Peyer's patch (tissue), 4 donors: ENCODE results near the gene RNF13. TPM values are rescaled to one million over a fixed set of nuclear protein-coding genes. Genes with fewer than 3 reads are reported as not detected.

Experiments
- DNase-seq, 3 donors: peaks; one replicate each; pipeline ENCODE4 v3.0.0-alpha.2; 2017 to 2019
- H3K27ac ChIP-seq, 4 donors: fragments of 200-600 bp; sonication (generic); one replicate each; pipeline ENCODE4 v1.5.1; 2016 to 2019
- H3K27me3 ChIP-seq, 2 donors: fragments of 200-600 bp; sonication (generic); one replicate each; pipeline ENCODE4 v1.5.1; 2019
- H3K36me3 ChIP-seq, 3 donors: fragments of 200-600 bp; sonication (generic); one replicate each; pipeline ENCODE4 v1.5.1; 2016 to 2019
- H3K4me1 ChIP-seq, 4 donors: fragments of 200-600 bp; sonication (generic); one replicate each; pipeline ENCODE4 v1.5.1; 2016 to 2019
- H3K4me3 ChIP-seq, 4 donors: fragments of 200-600 bp; sonication (generic); 1 replicate in 3 of 4; 2 replicates in 1 of 4; pipeline ENCODE4 v1.5.1; 2016 to 2019; ENCODE audit warnings: mild to moderate bottlenecking in 1 of 4
- H3K9me3 ChIP-seq, 4 donors: fragments of 200-600 bp; sonication (generic); one replicate each; pipeline ENCODE4 v1.5.1; 2016 to 2019; ENCODE audit warnings: mild to moderate bottlenecking in 1 of 4
- POLR2A ChIP-seq, 2 donors: fragments of 450-650 bp; IDR thresholded peaks; one replicate each; pipeline ENCODE4 v1.5.1; 2017; ENCODE audit warnings: antibody characterized with exemption in 2 of 2, mild to moderate bottlenecking in 2 of 2, moderate library complexity in 2 of 2
- total RNA-seq, 4 donors: library from RNA; depleted of rRNA; stranded (reverse); fragments of >200 nt; gene quantifications; one replicate each; pipeline ENCODE4 v1.1.0, GENCODE V29; 2016
- TF ChIP-seq, protein P1 (sequence below), 6 experiments: fragments of 450-650 bp in 4 of 6; fragments of 200-600 bp in 2 of 6; sonication (generic) in 1 of 6; IDR thresholded peaks; one replicate each; pipeline ENCODE4 v1.5.1; 2017 to 2019; ENCODE audit warnings: antibody characterized with exemption in 6 of 6, mild to moderate bottlenecking in 3 of 6, moderate library complexity in 1 of 6

Gene RNF13
- total RNA-seq, 4 donors from 2014 or later = 35.0 to 74.3 (median 58.1) TPM

DNA sequence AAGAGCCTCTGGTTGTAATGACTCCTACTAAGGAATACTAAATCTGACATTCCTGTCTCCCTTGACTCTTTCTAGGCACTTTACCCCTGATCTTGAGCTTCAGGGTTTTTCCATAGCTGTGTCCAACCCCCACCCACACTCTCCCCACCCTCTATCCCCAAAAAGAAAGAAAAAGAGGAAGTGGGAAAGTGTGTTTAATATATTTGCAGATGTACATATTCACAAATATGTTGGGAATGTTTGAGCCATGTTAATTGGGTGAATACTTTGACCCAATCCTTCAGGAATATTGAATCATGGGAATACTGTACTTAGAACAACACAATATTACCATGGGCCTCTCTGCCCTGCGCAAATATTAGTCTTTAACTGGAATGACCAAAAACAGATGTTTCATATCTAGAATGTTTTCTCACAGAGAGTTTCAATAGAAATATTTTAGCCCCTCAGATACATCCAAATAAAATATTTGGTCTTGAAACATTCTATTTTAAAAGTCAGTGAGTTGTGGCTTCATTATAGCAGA lies 177.5 kb downstream of the RNF13 start:
- DNase-seq = no peak
- H3K4me3 ChIP-seq = no peak overlapping the region

DNA sequence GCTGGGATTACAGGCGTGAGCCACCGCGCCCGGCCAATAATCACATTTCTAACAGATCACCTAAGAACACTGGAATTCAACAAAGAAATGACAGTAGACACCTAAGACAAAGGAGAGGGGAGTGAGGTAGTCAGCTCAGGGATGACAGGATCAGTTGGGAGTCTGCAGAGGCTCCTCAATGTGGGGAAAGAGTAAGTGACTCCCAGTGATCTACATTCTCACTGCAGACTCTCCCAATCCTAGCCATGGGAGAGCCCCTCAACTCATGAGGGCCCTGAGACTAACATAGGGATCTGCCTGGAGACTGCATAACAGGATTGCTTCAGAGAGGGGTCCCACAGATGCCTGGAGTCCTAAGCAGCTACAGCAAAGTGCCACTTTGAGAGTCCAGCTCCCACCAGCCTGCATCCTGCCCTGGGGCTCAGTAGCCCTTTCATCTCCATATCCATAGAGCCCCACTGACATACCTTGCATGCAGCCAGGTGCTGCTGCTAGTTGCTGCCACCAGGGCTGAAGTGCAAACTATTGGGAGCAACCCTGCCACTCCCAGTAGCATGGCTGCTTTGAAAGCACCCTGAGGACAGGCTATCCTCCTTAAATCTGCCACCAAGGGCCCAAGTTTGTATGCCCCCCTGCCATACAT lies 179.5 kb downstream of the RNF13 start:
- TF ChIP-seq, protein P1, sequence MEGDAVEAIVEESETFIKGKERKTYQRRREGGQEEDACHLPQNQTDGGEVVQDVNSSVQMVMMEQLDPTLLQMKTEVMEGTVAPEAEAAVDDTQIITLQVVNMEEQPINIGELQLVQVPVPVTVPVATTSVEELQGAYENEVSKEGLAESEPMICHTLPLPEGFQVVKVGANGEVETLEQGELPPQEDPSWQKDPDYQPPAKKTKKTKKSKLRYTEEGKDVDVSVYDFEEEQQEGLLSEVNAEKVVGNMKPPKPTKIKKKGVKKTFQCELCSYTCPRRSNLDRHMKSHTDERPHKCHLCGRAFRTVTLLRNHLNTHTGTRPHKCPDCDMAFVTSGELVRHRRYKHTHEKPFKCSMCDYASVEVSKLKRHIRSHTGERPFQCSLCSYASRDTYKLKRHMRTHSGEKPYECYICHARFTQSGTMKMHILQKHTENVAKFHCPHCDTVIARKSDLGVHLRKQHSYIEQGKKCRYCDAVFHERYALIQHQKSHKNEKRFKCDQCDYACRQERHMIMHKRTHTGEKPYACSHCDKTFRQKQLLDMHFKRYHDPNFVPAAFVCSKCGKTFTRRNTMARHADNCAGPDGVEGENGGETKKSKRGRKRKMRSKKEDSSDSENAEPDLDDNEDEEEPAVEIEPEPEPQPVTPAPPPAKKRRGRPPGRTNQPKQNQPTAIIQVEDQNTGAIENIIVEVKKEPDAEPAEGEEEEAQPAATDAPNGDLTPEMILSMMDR (IDR thresholded peaks at IDR 0.05) = no peak
- TF ChIP-seq POLR2A (IDR thresholded peaks at IDR 0.05) = no peak

More for the DNA sequence above, 177.5 kb downstream of the RNF13 start:
- no peak for TF ChIP-seq POLR2A (IDR thresholded peaks at IDR 0.05)
- TF ChIP-seq, protein P1 (IDR thresholded peaks at IDR 0.05) = no peak
- Histone ChIP-seq H3K27ac (no peak overlapping the region), H3K36me3 (no peaks in the 10 kb centered on the region), H3K27me3 (no peaks in the 10 kb centered on the region), H3K4me1 (no peaks in the 10 kb centered on the region), H3K9me3 (peaks cover 0 to 13% (median 0%) of the 10 kb centered on the region in 4 donors)

DNA sequence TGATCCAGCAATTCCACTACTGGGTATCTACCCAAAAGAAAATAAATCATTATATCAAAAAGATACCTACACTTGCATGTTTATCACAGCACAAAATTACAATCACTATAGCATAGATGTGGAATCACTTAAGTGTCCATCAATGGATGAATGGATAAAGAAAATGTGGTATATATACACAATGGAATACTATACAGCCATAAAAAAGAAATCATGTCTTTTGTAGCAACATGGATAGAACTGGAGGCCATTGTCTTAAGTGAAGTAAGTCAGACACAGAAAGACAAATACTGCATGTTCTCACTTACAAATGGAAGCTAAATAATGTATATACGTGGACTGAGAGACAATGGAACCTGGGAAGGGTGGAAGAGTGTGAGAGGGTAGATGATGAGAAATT lies 185.9 kb downstream of the RNF13 start:
- no peaks in the 10 kb centered on the region for H3K36me3 ChIP-seq
- H3K4me1 ChIP-seq = no peaks in the 10 kb centered on the region
- no peak for TF ChIP-seq POLR2A (IDR thresholded peaks at IDR 0.05)
- TF ChIP-seq, protein P1 (IDR thresholded peaks at IDR 0.05) = no peak
- no peak for DNase-seq
- H3K9me3 ChIP-seq = peaks cover 0 to 8% (median 0%) of the 10 kb centered on the region in 4 donors
- H3K4me3 ChIP-seq = no peak overlapping the region
- H3K27ac ChIP-seq = no peak overlapping the region
- no peaks in the 10 kb centered on the region for H3K27me3 ChIP-seq

More for the DNA sequence above, 179.5 kb downstream of the RNF13 start:
- Histone ChIP-seq H3K9me3 (peaks cover 0 to 13% (median 0%) of the 10 kb centered on the region in 4 donors), H3K27me3 (no peaks in the 10 kb centered on the region), H3K4me1 (no peaks in the 10 kb centered on the region), H3K4me3 (no peak overlapping the region), H3K27ac (no peak overlapping the region), H3K36me3 (no peaks in the 10 kb centered on the region)
- DNase-seq = no peak

DNA sequence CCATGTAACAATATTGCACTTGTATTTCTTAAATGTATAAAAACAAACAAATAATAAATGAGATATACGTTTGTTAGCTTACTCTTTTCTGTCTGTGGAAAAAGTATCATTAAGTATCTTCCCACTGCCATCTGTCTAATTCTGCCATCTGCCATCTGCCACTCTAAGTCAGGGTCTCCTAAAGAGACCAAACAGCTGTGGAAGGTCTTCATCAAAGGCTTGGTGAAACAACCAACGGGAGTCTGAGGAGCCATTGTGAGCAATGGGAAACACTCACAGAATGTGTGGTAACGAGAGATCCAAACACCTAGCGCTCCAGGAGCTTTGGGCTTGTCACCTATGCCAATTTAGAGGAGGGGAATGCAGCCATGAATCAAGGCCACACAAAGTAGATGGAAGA lies 186.4 kb downstream of the RNF13 start:
- Histone ChIP-seq H3K36me3 (no peaks in the 10 kb centered on the region), H3K9me3 (peaks cover 0 to 5% (median 0%) of the 10 kb centered on the region in 4 donors), H3K27me3 (no peaks in the 10 kb centered on the region), H3K4me3 (no peak overlapping the region), H3K4me1 (no peaks in the 10 kb centered on the region), H3K27ac (no peak overlapping the region)
- TF ChIP-seq, protein P1 (IDR thresholded peaks at IDR 0.05) = no peak
- TF ChIP-seq POLR2A (IDR thresholded peaks at IDR 0.05) = no peak
- no peak for DNase-seq

DNA sequence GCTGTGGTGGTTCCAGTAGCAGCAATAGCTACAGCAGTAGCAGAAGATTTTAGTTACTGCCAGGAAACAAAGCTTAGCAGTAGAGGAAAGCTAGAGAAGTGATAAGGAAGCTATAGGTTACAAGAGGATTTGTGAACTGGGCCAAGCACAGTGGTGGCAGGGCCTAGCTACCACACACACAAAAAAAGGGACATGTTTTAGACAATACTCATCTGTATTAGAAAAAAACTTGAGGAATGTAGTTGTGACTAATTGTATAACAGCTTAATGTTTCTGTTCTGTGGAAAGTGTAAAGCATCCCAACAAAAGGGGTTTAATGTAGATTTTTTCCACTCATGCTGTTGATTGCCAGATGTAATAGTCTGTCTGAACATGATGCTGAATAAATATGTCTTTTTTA lies 187.6 kb downstream of the RNF13 start:
- no peaks in the 10 kb centered on the region for H3K27me3 ChIP-seq
- H3K27ac ChIP-seq = no peak overlapping the region
- H3K4me3 ChIP-seq = no peak overlapping the region
- H3K36me3 ChIP-seq = no peaks in the 10 kb centered on the region
- no peak for DNase-seq
- no peaks in the 10 kb centered on the region for H3K9me3 ChIP-seq
- TF ChIP-seq, protein P1 (IDR thresholded peaks at IDR 0.05) = no peak
- no peak for TF ChIP-seq POLR2A (IDR thresholded peaks at IDR 0.05)
- H3K4me1 ChIP-seq = no peaks in the 10 kb centered on the region
